Measurements from ENCODE around the gene XIRP1.
A peak's percentile ranks its signal among the peaks of the same experiment; 100 is the strongest.

XIRP1 gene

DNA sequence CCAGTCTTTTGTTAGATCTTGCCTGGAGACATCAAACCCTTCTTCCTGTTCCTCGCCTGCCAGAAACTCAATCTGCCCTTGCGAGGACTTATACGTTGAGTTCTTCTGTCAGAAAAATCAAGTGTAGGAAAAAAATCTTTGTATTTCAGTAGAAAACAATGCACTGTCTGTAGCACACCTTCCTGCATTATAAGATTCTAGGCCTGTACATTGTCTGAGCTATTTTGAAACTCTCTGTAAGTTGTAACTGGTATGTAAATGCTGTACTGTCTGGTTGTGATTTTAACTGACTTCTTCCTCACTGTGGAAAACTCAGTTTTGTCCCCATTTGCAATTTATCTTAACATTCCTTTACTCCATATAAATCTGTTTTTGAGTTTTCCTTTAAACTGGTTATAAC, 17.7 kb upstream of the XIRP1 start:
- TF ChIP-seq CTCF (IDR thresholded peaks at IDR 0.05; ENCODE audit: control insufficient read depth, extremely low read depth, insufficient read depth): no peak
- H3K4me3 ChIP-seq (ENCODE audit: low read depth, low read length): no peak overlapping the region
- DNase-seq (ENCODE audit: low read depth): no peak

DNA sequence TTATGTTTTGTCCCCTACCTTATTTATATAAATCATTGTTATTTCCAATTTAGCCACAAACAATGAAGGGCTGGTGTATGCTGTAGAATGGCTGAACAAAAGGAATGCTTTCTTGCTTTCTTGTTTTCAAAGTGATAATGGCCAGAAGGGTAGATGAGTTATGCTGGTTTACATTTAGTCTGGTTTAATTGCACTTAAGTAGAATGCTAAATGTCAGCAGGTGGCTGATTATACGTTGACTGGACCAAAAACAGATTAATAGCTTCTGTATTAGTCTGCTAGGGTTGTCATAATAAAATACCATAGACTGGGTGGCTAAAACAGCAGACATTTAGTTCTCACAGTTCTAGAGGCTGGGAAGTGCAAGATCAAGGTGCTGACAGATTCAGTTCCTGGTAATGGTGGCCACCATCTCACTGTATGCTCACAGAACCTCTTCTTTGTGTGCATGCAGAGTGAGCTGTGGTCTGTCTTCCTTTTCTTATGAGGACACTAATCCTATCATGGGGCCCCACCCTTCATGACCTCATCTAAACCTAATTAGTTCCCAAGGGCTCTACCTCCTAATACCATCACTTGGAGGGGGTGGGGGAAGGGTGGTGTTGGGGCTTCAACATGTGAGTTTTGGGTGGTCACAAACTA, 17.1 kb upstream of the XIRP1 start:
- no peak for TF ChIP-seq CTCF (IDR thresholded peaks at IDR 0.05; ENCODE audit: control insufficient read depth, extremely low read depth, insufficient read depth)
- DNase-seq (ENCODE audit: low read depth): no peak
- no peak overlapping the region for H3K4me3 ChIP-seq (ENCODE audit: low read depth, low read length)

DNA sequence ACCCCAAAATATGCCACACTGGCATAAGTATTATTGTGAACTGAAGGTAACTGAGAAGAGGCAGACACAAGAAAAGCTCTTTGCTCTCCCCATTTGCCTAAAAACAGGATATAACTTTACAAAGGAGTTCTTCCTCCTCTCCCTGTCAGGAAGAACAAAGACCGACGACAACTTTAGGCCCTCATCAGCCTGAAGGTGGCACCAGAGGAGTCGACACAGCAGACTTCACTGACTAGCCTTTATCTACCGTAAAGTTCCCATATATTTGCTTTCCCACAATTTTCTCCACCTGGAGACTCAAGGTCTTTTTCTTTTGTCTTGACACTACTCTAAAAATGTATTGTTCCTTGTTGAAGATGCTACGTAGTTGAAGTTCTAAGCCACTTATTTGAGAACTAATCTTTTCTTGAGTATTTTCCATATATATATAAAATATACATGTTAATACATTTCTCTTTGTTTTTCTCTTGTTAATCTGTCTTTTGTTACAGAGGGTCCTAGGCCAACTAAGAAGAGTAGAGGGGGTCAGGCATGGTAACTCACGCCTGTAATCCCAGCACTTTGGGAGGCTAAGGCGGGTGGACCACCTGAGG, 16.2 kb upstream of the XIRP1 start:
- TF ChIP-seq CTCF (IDR thresholded peaks at IDR 0.05; ENCODE audit: control insufficient read depth, extremely low read depth, insufficient read depth): peak; percentile 86
- H3K4me3 ChIP-seq (ENCODE audit: low read depth, low read length): no peak overlapping the region
- peak; percentile 53 for DNase-seq (ENCODE audit: low read depth)

- DNase-seq (ENCODE audit: low read depth): no peak
- no peak overlapping the region for H3K4me3 ChIP-seq (ENCODE audit: low read depth, low read length)
- TF ChIP-seq CTCF (IDR thresholded peaks at IDR 0.05; ENCODE audit: control insufficient read depth, extremely low read depth, insufficient read depth): no peak
Observed at GRCh38 chr3:39207361-39208186, 15.2 kb upstream of the XIRP1 start.

DNA sequence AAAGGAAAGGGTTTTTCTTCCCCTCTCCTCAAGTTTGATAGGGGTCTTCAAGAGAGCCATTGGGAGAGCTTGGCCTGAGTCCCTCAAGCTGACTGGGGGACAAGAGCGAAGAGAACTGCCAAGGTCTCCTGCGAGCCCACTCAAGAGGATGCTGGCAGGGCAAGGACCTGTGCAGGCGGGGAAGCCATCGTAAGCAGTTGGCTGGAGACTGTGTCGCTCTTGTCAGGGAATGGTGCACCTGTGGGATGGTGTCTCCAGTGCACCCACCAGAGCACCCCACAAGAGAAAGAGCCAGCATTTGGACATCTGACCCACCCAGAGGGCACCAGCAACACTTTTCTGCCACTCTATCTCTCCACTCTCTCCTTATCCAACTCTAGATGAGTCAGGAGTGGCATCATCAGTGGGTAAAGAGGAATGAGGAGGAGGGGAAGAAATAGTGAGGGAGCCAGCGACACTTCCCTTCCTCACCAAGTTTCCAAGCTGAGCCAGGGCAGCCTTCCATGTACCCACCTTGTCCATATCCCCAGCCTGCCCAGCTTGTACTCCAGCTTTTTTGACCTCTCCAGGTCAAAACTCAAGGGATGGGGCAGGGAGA, 13.6 kb upstream of the XIRP1 start:
- no peak for TF ChIP-seq CTCF (IDR thresholded peaks at IDR 0.05; ENCODE audit: control insufficient read depth, extremely low read depth, insufficient read depth)
- no peak for DNase-seq (ENCODE audit: low read depth)
- H3K4me3 ChIP-seq (ENCODE audit: low read depth, low read length): no peak overlapping the region

- H3K4me3 ChIP-seq (ENCODE audit: low read depth, low read length): no peak overlapping the region
- DNase-seq (ENCODE audit: low read depth): no peak
- TF ChIP-seq CTCF (IDR thresholded peaks at IDR 0.05; ENCODE audit: control insufficient read depth, extremely low read depth, insufficient read depth): no peak
Observed at GRCh38 chr3:39205131-39205530, 12.7 kb upstream of the XIRP1 start.
